T-helper 9 cell (primary cell): ENCODE measurements around the gene AP4E1.
"Not testable (repeated sequence)": the region's sequence is repeated elsewhere in the genome, so short reads cannot be mapped to it uniquely, and the experiment has no call there.

Experiments
- DNase-seq: peaks from one replicate; pipeline ENCODE4 v3.0.0-alpha.2; 2020

Gene AP4E1

GRCh38 chr15:51030649-51031316, 122.3 kb downstream of the AP4E1 start:
- DNase-seq, result no peak

- DNase-seq, result not testable (repeated sequence)
Observed at GRCh38 chr15:51037474-51037873, 129.0 kb downstream of the AP4E1 start.

- DNase-seq, result no peak
Observed at GRCh38 chr15:51038162-51038973, 129.9 kb downstream of the AP4E1 start.

GRCh38 chr15:51038974-51039319, 130.5 kb downstream of the AP4E1 start:
- DNase-seq, result no peak

- no peak for DNase-seq
Observed at GRCh38 chr15:51044037-51044727, 135.7 kb downstream of the AP4E1 start.

- DNase-seq, result no peak
Observed at GRCh38 chr15:51046016-51046415, 137.5 kb downstream of the AP4E1 start.

GRCh38 chr15:51046799-51047449, 138.4 kb downstream of the AP4E1 start:
- DNase-seq, result no peak

GRCh38 chr15:51048308-51048707, 139.8 kb downstream of the AP4E1 start:
- no peak for DNase-seq

- no peak for DNase-seq
Observed at GRCh38 chr15:51049081-51049480, 140.6 kb downstream of the AP4E1 start.

GRCh38 chr15:51051776-51052175, 143.3 kb downstream of the AP4E1 start:
- DNase-seq, result no peak

- DNase-seq, result no peak
Observed at GRCh38 chr15:51053571-51053970, 145.1 kb downstream of the AP4E1 start.

- DNase-seq, result no peak
Observed at GRCh38 chr15:51054535-51054934, 146.1 kb downstream of the AP4E1 start.
